Duodenal mucosa (tissue), 2 donors: ENCODE results near the gene LMNB1.

ENCODE experiments used
- H3K27ac ChIP-seq: one replicate; pipeline ENCODE4 v1.7.0; 2013; ENCODE audit warnings: low read depth, low read length
- H3K27me3 ChIP-seq, 2 donors: one replicate each; pipeline ENCODE4 v1.7.0; 2013; ENCODE audit warnings: low read length in 2 of 2, control low read depth in 1 of 2; ENCODE audit not compliant: insufficient read depth in 2 of 2, control insufficient read depth in 1 of 2
- H3K36me3 ChIP-seq, 2 donors: one replicate each; pipeline ENCODE4 v1.7.0; 2013; ENCODE audit warnings: low read length in 2 of 2, control low read depth in 1 of 2; ENCODE audit not compliant: insufficient read depth in 2 of 2, control insufficient read depth in 1 of 2
- H3K4me1 ChIP-seq, 2 donors: one replicate each; pipeline ENCODE4 v1.7.0; 2013; ENCODE audit warnings: low read length in 2 of 2, control low read depth in 1 of 2; ENCODE audit not compliant: insufficient read depth in 2 of 2, control insufficient read depth in 1 of 2
- H3K4me3 ChIP-seq, 2 donors: one replicate each; pipeline ENCODE4 v1.7.0; 2013; ENCODE audit warnings: low read length in 2 of 2, low read depth in 1 of 2
- H3K9ac ChIP-seq, 2 donors: one replicate each; pipeline ENCODE4 v1.7.0; 2013; ENCODE audit warnings: low read length in 2 of 2, low read depth in 1 of 2
- H3K9me3 ChIP-seq, 2 donors: one replicate each; pipeline ENCODE4 v1.7.0; 2013; ENCODE audit warnings: low read length in 2 of 2, control low read depth in 1 of 2; ENCODE audit not compliant: control insufficient read depth in 1 of 2

Gene LMNB1

DNA sequence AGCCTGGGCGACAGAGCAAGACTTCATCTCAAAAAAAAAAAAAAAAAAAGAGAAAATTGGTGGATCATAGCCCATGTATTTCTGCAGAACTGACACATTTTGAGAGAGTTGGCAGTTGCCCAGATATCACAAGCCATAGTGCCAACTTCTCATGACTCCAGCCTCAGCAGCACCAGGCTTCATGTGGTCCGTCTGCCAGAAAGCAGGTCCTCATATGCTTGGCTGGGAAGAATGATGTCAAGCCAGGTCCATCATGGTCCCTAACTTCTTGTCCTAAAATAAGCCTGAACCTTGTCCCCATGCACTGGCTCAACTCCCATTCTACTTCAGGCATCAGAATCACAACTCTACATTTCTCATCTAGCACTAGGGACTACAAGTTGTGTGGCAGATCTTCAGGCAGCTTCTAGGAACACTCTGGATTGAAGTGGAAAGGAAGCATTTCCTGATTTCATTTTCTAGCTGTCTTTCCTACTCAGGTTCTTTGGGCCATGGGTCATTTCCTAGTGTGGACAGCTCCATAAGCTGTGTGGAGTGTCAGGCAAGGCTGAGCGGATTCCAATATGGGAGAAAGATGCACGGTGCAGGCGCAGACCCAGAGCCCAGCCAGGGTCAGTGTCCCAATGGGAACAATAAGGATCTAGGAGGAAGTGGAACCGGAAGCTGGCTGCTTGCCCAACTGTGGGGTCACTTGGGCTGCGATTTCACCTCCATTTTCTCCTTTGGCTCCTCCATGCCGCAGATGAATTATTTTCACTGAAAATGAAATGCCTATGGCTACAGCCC, 90.1 kb downstream of the LMNB1 start:
- H3K27me3 ChIP-seq, result no peaks in the 10 kb centered on the region
- H3K9me3 ChIP-seq, result no peaks in the 10 kb centered on the region
- H3K36me3 ChIP-seq, result no peaks in the 10 kb centered on the region
- H3K27ac ChIP-seq, result no peak overlapping the region
- H3K9ac ChIP-seq, result no peak overlapping the region
- no peak overlapping the region for H3K4me3 ChIP-seq
- no peaks in the 10 kb centered on the region for H3K4me1 ChIP-seq

DNA sequence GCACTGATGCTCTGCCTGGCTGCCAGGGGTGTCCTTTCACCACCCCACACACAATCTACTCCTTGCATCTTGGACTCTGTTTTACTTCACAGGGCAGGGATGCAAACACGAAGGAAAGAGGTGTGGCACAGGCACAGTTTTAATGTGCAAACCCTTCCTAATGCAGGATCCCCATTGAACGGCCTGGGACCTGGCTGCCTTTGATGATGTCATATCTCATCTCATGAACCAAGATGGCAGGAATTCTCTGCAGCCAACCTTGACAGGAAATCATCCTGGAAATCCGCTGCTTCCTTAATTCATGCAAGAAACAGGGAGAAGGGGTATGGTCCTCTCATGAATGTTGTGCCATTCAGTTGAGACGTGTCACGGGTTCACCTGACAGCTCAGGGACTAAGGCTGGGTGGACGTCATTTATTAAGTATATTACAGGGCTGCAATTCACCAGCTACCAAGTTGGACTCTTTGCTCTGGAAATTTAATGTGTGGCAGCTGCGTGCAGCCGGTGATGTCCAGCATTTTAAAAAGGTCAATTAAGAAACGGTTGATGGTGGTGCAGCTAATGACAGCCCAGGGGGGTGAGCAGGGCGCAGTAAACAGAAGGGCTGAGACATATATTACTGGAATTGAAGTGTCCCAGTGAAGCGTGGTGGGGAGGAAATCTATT, 91.5 kb downstream of the LMNB1 start:
- peak overlapping the region in 1 of 2 donors; percentile 47 for H3K4me3 ChIP-seq
- H3K4me1 ChIP-seq, result no peaks in the 10 kb centered on the region
- no peak overlapping the region for H3K27ac ChIP-seq
- no peak overlapping the region for H3K9ac ChIP-seq
- H3K9me3 ChIP-seq, result no peaks in the 10 kb centered on the region
- no peaks in the 10 kb centered on the region for H3K27me3 ChIP-seq
- no peaks in the 10 kb centered on the region for H3K36me3 ChIP-seq

DNA sequence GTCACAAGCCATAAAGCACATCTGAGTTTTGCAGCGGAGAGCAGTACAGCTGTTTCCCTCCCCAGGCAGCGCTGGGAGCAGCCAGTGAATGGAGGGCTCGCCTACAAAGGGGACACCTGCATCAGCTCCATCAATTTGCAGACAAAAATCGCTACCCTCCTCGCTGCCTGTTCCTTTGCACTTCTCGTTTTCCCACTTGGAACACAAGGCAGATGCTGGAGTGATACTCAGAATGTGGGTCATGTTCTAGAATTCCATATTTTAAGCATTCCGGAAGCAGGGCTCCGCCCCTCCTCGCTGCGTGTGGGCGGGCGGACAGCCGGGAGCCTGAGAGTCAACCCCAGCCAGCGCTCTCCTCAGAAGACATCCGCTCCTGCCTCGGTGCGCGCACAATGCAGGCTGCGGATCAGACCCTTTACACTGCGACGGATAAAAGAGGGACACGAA, 92.1 kb downstream of the LMNB1 start:
- H3K4me3 ChIP-seq, result peak overlapping the region; percentile 34 to 47

GRCh38 chr5:126871441-126871840, 94.5 kb downstream of the LMNB1 start:
- Histone ChIP-seq H3K4me1 (no peaks in the 10 kb centered on the region), H3K27ac (no peak overlapping the region), H3K9ac (no peak overlapping the region), H3K27me3 (no peaks in the 10 kb centered on the region), H3K9me3 (no peaks in the 10 kb centered on the region), H3K36me3 (peaks cover 0 to 5% of the 10 kb centered on the region in 2 donors), H3K4me3 (no peak overlapping the region)

More for the DNA sequence above, 92.1 kb downstream of the LMNB1 start:
- Histone ChIP-seq H3K4me1 (no peaks in the 10 kb centered on the region), H3K9me3 (no peaks in the 10 kb centered on the region), H3K27me3 (no peaks in the 10 kb centered on the region), H3K27ac (no peak overlapping the region), H3K36me3 (no peaks in the 10 kb centered on the region), H3K9ac (no peak overlapping the region)

GRCh38 chr5:126872561-126873354, 95.8 kb downstream of the LMNB1 start:
- Histone ChIP-seq H3K27me3 (no peaks in the 10 kb centered on the region), H3K27ac (no peak overlapping the region), H3K4me1 (no peaks in the 10 kb centered on the region), H3K36me3 (peaks cover 0 to 5% of the 10 kb centered on the region in 2 donors), H3K9me3 (no peaks in the 10 kb centered on the region), H3K9ac (no peak overlapping the region), H3K4me3 (no peak overlapping the region)

GRCh38 chr5:126875303-126875785, 98.4 kb downstream of the LMNB1 start:
- H3K27me3 ChIP-seq, result no peaks in the 10 kb centered on the region
- H3K4me1 ChIP-seq, result no peaks in the 10 kb centered on the region
- no peak overlapping the region for H3K27ac ChIP-seq
- H3K4me3 ChIP-seq, result no peak overlapping the region
- peaks cover 0 to 5% of the 10 kb centered on the region in 2 donors for H3K36me3 ChIP-seq
- no peaks in the 10 kb centered on the region for H3K9me3 ChIP-seq
- no peak overlapping the region for H3K9ac ChIP-seq

DNA sequence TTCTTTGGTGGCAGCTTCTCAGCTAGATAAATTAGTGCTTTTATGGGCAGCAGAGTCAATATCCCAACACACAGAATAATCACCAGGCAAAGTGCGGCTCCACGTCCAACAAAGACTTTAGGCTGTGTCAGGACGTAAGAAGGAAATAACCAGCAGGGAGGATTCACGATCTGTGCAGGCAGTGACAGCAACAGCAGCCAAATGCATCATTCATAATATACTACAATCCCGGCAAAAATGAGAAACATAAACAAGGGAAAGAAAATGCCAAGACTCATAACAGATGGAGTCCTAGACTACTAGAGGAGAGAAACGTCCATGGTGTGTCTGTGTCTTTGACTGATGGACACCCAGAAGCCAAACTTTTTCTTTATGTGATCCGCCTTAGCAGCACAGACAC, 100.7 kb downstream of the LMNB1 start:
- H3K9ac ChIP-seq, result no peak overlapping the region
- H3K4me3 ChIP-seq, result no peak overlapping the region
- H3K27me3 ChIP-seq, result no peaks in the 10 kb centered on the region
- H3K9me3 ChIP-seq, result no peaks in the 10 kb centered on the region
- no peak overlapping the region for H3K27ac ChIP-seq
- H3K36me3 ChIP-seq, result peaks cover 0 to 5% of the 10 kb centered on the region in 2 donors
- H3K4me1 ChIP-seq, result no peaks in the 10 kb centered on the region

DNA sequence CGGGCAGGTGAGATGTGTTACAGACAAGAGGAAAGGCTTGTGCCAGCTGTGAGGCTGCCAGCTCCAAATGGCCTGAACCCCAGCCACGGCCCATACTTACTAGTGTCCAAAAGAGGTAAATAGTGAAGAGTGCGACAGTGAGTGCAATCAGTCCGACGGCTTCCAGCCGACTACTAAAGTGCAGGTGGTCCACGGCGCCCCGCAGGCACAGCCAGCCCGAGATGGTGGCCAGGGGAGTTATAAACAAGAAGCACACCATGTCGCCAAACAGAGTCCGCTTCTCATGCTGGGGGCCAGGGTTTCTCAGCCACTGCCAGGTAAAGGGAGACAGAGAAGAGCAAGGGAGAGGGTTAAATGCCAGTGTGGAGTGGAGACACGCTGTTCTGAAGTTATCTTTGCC, 101.1 kb downstream of the LMNB1 start:
- no peak overlapping the region for H3K9ac ChIP-seq
- peaks cover 0 to 5% of the 10 kb centered on the region in 2 donors for H3K36me3 ChIP-seq
- H3K4me3 ChIP-seq, result no peak overlapping the region
- no peak overlapping the region for H3K27ac ChIP-seq
- H3K9me3 ChIP-seq, result no peaks in the 10 kb centered on the region
- H3K27me3 ChIP-seq, result no peaks in the 10 kb centered on the region
- H3K4me1 ChIP-seq, result no peaks in the 10 kb centered on the region

- no peak overlapping the region for H3K27ac ChIP-seq
- H3K4me3 ChIP-seq, result no peak overlapping the region
- no peaks in the 10 kb centered on the region for H3K9me3 ChIP-seq
These were observed 101.7 kb downstream of the LMNB1 start for GRCh38 chr5:126878634-126879033.

More at GRCh38 chr5:126878634-126879033, 101.7 kb downstream of the LMNB1 start:
- Histone ChIP-seq H3K36me3 (peaks cover 0 to 5% of the 10 kb centered on the region in 2 donors), H3K27me3 (no peaks in the 10 kb centered on the region), H3K9ac (no peak overlapping the region), H3K4me1 (no peaks in the 10 kb centered on the region)
